ENCODE data around the gene ZKSCAN5.
"Not testable (repeated sequence)": the region's sequence is repeated elsewhere in the genome, so short reads cannot be mapped to it uniquely, and the experiment has no call there.

Gene ZKSCAN5

DNA sequence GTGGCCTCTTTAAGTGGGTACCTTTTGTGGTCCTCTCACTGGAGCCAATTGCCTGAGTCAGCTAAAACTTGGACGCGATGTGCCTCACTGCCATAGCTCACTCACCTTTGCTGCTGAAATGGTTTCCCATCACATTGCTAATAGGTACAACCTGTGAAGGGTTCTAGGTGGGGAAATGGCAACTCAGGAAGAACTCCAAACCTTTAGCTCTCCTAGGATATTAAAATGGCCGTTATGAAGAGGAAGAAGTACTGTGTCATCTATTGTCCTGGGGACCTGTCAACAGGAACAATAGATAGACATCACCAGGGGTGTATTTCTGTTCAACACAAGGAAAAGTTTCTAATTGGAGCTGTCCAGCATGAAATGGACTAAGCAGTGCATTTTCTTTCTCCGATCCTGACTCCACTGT lies 52.7 kb downstream of the ZKSCAN5 start:
- no peak for DNase-seq

GRCh38 chr7:99557940-99558305 lies 53.5 kb downstream of the ZKSCAN5 start:
- DNase-seq: no peak

DNA sequence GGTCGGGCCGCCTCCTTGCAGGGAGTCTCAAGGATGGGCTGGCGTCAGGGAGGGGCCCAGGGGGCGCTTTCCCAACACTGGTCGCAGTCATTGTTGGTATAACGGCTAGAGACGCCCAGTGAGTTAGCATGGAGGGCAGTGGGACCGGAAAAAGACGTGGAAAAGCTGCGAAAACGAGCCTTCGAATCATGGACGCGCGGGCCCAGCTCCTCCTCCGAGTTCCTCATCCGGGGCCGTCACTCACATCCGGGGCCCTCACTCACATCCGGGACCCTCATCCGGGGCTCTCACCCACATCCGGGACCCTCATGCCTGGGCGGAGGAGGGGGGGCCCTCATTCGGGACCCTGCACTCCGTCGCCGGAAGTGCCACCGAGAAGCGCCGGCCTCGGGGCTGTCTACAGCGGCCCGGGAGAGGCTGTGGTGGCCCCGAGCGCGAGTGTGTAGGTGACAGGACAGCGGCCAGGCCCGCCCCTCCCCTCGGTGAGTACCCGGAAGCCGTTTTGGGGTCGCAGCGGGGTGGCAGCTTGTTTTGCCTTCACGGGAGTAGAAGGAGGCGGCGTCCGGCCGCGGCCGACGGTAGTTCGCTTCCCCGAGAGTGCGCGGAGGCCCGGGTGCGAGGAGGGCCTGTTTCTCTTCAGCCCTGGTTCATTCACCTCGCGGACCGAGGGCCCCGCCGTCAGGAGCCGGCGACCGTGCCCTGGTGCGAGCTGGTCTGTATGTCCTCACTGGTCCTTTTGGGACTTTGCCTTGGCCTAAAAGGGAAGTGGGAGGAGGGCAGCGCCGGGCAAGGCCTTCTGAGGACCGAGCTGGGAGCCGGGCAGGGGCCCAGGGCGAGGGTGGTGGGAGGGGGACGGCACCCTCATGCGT lies 54.1 kb downstream of the ZKSCAN5 start, which contains the start of gene ZNF655:
Gene ZNF655 (plus strand): TSS at position 337 of the 869 bp plus-strand sequence. CDS start 1,918 bp downstream, outside the sequence.
- peak; percentile 93 for DNase-seq

DNA sequence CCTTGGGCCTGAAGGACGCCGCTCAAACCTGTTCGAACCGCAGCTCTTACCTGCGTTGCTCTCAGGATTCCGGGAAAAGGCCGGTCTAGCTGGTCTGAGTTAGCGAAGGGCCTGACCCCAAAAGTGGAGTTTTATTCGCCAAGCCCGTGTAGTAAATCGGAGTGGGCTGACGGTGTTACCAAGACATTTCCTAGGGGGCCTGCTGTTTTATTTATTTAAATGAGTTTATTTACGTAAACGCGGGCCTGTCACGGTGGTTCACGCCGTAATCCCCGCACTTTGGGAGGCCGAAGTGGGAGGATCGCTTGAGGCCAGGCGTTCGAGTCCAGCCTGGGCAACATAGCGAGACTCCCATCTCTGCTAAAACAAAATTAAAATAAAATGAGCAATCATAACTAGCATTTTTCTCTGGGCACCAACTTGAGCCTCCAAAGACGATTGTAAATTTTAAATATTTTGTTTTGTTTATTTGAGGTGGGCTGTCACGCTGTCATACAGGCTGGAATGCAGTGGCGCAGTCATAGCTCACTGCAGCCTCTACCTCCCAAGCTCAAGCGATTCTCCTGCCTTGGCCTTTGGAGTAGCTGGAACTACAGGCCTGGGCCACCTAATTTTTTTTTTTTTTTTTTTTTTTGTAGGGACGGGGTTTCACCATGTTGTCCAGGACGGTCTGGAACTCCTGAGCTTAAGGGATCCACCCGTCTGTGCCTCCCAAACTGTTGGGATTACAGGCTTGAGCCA lies 54.9 kb downstream of the ZKSCAN5 start:
- DNase-seq: no peak

DNA sequence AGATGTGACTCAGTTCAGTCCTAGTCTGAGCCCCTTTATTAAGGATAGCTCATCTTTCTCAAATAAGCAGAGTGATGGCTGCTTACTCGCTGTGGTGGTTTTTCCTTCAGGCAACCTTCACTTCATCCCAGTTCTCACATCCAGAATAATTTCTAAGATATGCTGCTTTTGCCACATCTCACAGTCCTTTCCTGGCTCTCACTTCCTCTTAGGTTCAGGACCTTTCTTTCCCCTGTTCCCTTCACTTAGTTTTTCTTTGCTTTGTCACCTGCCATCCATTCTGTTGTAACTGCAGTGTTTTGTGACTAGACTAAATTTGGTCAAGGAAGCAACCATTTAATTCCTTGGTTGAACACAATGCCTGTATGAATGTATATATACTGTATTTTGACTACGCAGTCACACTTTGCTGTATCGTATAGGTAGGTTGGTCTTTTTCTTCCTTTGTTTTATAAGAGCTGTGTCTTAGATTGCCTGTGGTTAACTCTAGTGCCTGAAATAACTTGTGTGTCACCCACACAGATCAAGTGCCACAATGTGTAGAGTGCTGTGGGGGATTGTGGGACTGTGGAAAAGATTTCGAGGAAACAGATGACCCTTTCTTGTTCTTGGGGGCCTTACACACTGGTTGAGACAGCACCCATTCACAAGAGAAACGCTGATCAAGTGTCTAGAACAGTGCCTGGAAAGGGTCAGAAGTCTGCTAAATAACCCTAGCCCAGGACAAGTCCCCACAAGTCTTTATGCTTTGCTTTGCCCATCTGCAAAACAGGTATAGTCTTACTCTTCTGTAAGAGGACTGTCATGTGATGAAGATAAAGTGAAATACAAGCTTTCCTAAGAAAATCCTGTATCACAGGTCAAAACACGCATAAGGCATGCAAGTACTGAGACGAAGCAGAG lies 56.6 kb downstream of the ZKSCAN5 start:
- no peak for DNase-seq

DNA sequence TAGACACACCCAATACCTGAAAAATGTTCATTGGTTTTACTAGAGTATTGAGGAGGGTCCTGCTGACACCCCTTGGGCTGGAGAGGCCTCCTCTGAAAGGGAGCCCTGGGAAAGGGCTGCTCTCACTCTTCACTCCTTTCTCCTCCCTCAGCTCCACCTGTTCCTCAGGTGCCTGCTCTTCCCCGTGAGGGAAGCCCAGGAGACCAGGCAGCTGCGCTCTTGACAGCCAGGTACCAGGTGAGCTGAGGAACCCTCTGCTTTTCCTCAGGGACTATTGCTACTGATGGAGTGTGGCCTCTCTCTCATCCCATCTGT lies 57.2 kb downstream of the ZKSCAN5 start:
- no peak for DNase-seq

DNA sequence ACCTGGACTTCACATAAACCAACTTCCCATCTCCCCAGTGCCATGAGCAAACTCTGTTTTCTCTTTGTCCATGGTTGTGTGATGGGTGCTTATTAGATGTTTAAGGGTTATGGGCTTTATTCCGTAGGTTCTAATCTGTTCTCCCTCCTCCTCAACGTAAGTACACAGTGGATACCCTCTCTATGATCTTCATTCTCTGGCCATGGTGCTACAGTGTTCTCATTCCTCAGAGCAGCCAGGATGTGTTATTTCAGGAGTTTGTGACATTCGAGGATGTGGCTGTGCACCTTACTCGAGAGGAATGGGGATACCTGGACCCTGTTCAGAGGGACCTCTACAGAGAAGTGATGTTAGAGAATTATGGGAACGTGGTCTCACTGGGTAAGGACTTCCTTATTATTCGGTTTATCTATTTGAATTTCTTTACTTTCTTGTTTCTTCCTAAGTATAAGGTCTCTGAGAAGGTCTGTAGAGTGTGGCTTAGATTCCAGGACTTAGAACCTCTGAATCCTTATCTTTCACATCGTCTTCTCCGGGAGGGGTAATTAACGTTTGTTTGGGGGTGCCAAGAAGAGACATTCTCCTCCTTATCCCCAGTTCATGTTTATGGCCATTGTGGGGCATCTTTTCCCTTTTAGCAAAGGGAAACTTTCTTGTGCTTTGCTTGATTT lies 57.8 kb downstream of the ZKSCAN5 start:
- DNase-seq: no peak

- DNase-seq: no peak
These were observed 58.4 kb downstream of the ZKSCAN5 start for GRCh38 chr7:99562832-99563231.

- no peak for DNase-seq
These were observed 59.2 kb downstream of the ZKSCAN5 start for GRCh38 chr7:99563650-99564049.

- not testable (repeated sequence) for DNase-seq
These were observed 64.3 kb downstream of the ZKSCAN5 start for GRCh38 chr7:99568770-99569169.

GRCh38 chr7:99571768-99572167 lies 67.3 kb downstream of the ZKSCAN5 start:
- DNase-seq: no peak

DNA sequence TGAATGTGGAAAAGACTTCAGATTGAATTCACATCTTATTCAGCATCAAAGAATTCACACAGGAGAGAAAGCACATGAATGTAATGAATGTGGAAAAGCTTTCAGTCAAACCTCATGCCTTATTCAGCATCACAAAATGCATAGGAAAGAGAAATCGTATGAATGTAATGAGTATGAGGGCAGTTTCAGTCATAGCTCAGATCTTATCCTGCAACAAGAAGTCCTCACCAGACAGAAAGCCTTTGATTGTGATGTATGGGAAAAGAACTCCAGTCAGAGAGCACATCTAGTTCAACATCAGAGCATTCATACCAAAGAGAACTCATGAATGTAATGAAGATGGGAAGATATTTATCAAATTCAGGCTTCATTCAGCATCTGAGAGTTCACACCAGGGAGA lies 68.8 kb downstream of the ZKSCAN5 start:
- no peak for DNase-seq

- DNase-seq: no peak
These were observed 71.8 kb downstream of the ZKSCAN5 start for GRCh38 chr7:99576251-99576650.

GRCh38 chr7:99579281-99579955 lies 75.0 kb downstream of the ZKSCAN5 start:
- no peak for DNase-seq

DNA sequence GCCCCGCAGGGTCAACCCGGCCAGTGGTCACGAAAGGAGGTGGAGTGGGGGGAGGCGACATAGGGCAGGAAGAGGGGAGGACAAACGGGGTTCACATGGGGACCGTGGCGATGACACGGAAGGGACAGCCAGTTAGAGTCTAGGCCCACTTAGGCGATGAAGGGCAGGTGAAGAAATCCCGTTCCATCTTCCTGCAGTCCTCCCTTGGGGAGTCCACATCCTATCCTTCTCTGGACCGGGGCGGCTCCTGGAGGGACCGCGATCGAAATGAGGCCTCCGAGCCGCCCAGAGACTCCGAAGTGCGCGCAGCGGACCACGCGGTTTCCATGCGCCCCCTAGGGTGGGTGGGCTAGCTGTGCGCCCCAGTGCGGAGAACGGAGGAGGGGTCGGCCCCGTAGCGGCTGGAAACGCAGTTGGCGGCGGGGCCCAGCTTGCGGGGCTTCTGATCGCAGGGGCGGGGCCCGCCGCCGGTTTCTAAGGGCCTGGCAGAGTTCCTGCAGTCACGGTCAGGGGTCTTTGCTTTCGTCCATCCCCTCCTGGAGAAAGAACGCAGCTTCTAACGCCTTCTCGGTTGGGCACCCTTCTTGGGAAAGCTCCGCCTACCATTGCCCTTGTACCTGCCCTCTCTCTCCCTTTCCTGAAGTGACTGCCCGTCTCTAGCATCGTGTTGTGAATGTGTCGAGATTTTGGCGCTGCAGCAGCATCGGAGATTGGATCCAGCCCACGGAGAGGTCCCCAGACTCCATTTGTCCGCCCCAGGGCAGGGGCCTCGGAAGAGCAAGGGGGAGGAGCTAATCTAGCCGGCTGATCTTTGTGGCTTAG lies 75.7 kb downstream of the ZKSCAN5 start:
- DNase-seq: peak; percentile 39

DNA sequence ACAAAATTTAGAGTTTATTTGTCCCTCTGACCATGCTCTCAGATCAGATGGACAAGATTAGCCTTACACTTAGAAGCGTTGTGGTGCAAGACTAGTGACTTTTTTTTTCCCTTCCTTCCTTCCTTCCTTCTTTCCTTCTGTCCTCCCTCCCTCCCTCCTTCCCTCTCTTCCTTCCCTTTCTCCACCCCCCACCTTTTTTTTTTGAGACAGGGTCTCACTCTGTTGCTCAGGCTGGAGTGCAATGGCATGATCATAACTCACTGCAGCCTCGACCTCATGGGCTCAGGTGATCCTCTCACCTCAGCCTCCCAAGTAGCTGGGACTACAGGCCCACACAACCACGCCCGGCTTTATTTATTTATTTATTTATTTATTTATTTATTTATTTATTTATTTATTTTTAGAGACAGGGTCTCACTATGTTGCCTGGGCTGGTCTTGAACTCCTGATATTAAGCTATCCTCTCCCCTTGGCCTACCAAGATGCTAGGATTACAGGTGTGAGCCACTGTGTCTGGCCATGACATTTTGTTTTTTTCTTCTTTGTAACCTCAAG lies 76.4 kb downstream of the ZKSCAN5 start:
- DNase-seq: not testable (repeated sequence)
